GM23248 (cell line): Measurements from ENCODE around the gene TADA2A. TPM values are rescaled to one million over a fixed set of nuclear protein-coding genes. Genes with fewer than 3 reads are reported as not detected.
A peak's percentile ranks its signal among the peaks of the same experiment; 100 is the strongest.

Source experiments
- DNase-seq: peaks from one replicate; pipeline ENCODE4 v3.0.0-alpha.2; 2015
- H2AFZ ChIP-seq: fragments of 200-600 bp; sonication (generic); 2 replicates; pipeline ENCODE4 v1.6.1; 2016; ENCODE audit warnings: antibody characterized with exemption
- H3F3A ChIP-seq: fragments of 200-600 bp; sonication (generic); 2 replicates; pipeline ENCODE4 v1.6.1; 2016; ENCODE audit warnings: mild to moderate bottlenecking, antibody characterized with exemption, mixed run types; ENCODE audit not compliant: insufficient read depth
- H3K27ac ChIP-seq: fragments of 200-600 bp; sonication (generic); 2 replicates; pipeline ENCODE4 v1.5.1; 2016; ENCODE audit warnings: mild to moderate bottlenecking
- H3K27me3 ChIP-seq: fragments of 200-600 bp; sonication (generic); replicated peaks from 2 replicates; pipeline ENCODE4 v1.6.1; 2016; ENCODE audit warnings: mild to moderate bottlenecking; ENCODE audit not compliant: insufficient read depth
- H3K36me3 ChIP-seq: fragments of 200-600 bp; sonication (generic); 2 replicates; pipeline ENCODE4 v1.6.1; 2016; ENCODE audit warnings: low read depth, mild to moderate bottlenecking
- H3K4me1 ChIP-seq: fragments of 200-600 bp; sonication (generic); 2 replicates; pipeline ENCODE4 v1.6.1; 2016; ENCODE audit warnings: mild to moderate bottlenecking; ENCODE audit not compliant: insufficient read depth
- H3K4me2 ChIP-seq: fragments of 200-600 bp; sonication (generic); one replicate; pipeline ENCODE4 v1.6.1; 2016; ENCODE audit warnings: mild to moderate bottlenecking; ENCODE audit not compliant: unreplicated experiment
- H3K4me3 ChIP-seq: fragments of 200-600 bp; sonication (generic); 2 replicates; pipeline ENCODE4 v1.5.1; 2016; ENCODE audit warnings: mild to moderate bottlenecking
- H3K79me2 ChIP-seq: fragments of 200-600 bp; sonication (generic); 2 replicates; pipeline ENCODE4 v1.6.1; 2016; ENCODE audit warnings: mild to moderate bottlenecking; ENCODE audit not compliant: insufficient read depth
- H3K9ac ChIP-seq: fragments of 200-600 bp; sonication (generic); 2 replicates; pipeline ENCODE4 v1.6.1; 2016; ENCODE audit warnings: mild to moderate bottlenecking
- H3K9me2 ChIP-seq: fragments of 200-600 bp; sonication (generic); 2 replicates; pipeline ENCODE4 v1.6.1; 2016; ENCODE audit warnings: mixed run types, mild to moderate bottlenecking, moderate library complexity; ENCODE audit not compliant: insufficient read depth
- H3K9me3 ChIP-seq: fragments of 200-600 bp; sonication (generic); one replicate; pipeline ENCODE4 v1.6.1; 2017; ENCODE audit warnings: low read depth
- H4K20me1 ChIP-seq: fragments of 200-600 bp; sonication (generic); 2 replicates; pipeline ENCODE4 v1.6.0; 2016; ENCODE audit not compliant: insufficient read depth
- EZH2 ChIP-seq: fragments of 200-600 bp; sonication (generic); IDR thresholded peaks from 2 replicates; pipeline ENCODE4 v1.6.1; 2018; ENCODE audit warnings: antibody characterized with exemption, mild to moderate bottlenecking; ENCODE audit not compliant: insufficient read depth, poor library complexity, severe bottlenecking
- EZH2phosphoT487 ChIP-seq: fragments of 200-600 bp; sonication (generic); IDR thresholded peaks from 2 replicates; pipeline ENCODE4 v1.6.1; 2018; ENCODE audit warnings: antibody characterized with exemption, moderate library complexity, mild to moderate bottlenecking, low read depth; ENCODE audit not compliant: insufficient read depth
- WGBS, 2 experiments: methylation state at CpG; one replicate each; pipeline ENCODE4 v1.1.6; 2015 to 2017; ENCODE audit warnings: low lambda C conversion rate in 2 of 2, low coverage in 1 of 2; ENCODE audit errors: missing lambda C conversion rate in 2 of 2; 5-methylcytosine and 5-hydroxymethylcytosine counted together
- in situ Hi-C: fragments of 300-500 bp; cut with MboI; formaldehyde crosslinking; loops from 2 replicates; pipeline ENCODE4 v1.15.0; 2020
- polyA plus RNA-seq: library from polyadenylated mRNA; unstranded; fragments of >200 nt; fragmentation: Nextera tagmentation; extraction: Ambion mirVana; gene quantifications from 2 replicates; pipeline ENCODE4 v1.2.1, GENCODE V29; 2016
- total RNA-seq: library from RNA; depleted of rRNA; stranded (reverse); fragments of >200 nt; shearing (Covaris generic); gene quantifications from 2 replicates; pipeline ENCODE4 v1.2.3, GENCODE V29; 2014

TADA2A gene
- total and polyA plus RNA-seq, 2 experiments from 2014 or later = 16.7 to 18.3 TPM

- no peak overlapping the region for H3K4me3 ChIP-seq
- peaks cover 27% of the 10 kb centered on the region; the same call in 1 of the 2 replicates for H3K36me3 ChIP-seq
- H3K9me3 ChIP-seq = no peaks in the 10 kb centered on the region
- no peak overlapping the region for H2AFZ ChIP-seq
- no peaks in the 10 kb centered on the region for H4K20me1 ChIP-seq
- peaks cover 61% of the 10 kb centered on the region for H3F3A ChIP-seq
- 6 to 17% methylated on average over 2 of the region's 2 CpGs for WGBS, 2 experiments
- H3K9me2 ChIP-seq = no peaks in the 10 kb centered on the region
- H3K4me2 ChIP-seq = peak overlapping the region; percentile 55
- DNase-seq = peak; percentile 90
- no peaks in the 10 kb centered on the region for H3K27me3 ChIP-seq
- peaks cover 46% of the 10 kb centered on the region for H3K4me1 ChIP-seq
- TF ChIP-seq EZH2phosphoT487 (no peak), EZH2 (no peak)
- H3K27ac ChIP-seq = peak overlapping the region; percentile 88
- peak overlapping the region; percentile 73 for H3K9ac ChIP-seq
- H3K79me2 ChIP-seq = 0 out of 2 replicates have a peak, but pooled peaks cover 4% of the 10 kb centered on the region
- in situ Hi-C loops = loop anchor here (10.0 kb wide), 1 partner anchor 63 kb away; no protein-coding TSS in a partner anchor
Measured at GRCh38 chr17:37478187-37478586, 71.5 kb downstream of the TADA2A start.

DNA sequence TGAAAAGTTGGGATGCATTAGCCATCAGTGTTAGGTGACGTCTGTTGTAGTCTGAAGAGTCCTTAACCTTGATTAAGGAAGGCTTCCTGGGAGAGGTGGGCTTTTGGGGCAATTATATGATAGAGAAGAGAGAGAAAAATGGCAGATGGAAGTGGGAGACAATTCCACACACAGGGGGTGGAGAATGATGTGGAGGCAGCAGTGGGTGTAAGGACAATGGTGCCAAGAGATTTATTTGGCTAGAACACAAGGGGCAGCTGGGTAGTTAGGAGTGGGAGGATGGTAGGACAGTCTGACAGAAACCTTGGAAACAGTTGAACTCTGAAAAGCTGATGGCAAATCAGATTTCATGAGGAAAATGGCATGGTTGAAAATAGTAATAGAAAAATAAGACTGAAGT lies 72.3 kb downstream of the TADA2A start:
- H3K36me3 ChIP-seq = peaks cover 19% of the 10 kb centered on the region; the same call in 1 of the 2 replicates
- no peaks in the 10 kb centered on the region for H3K9me2 ChIP-seq
- in situ Hi-C loops = loop anchor here (10.0 kb wide), 1 partner anchor 64 kb away; no protein-coding TSS in a partner anchor
- H2AFZ ChIP-seq = no peak overlapping the region
- H3K9me3 ChIP-seq = no peaks in the 10 kb centered on the region
- no peak for TF ChIP-seq EZH2phosphoT487
- no peak for TF ChIP-seq EZH2
- no peaks in the 10 kb centered on the region for H3K27me3 ChIP-seq
- 92 to 100% methylated on average over 1 of the region's 1 CpG for WGBS, 2 experiments
- H3K27ac ChIP-seq = peak overlapping the region; percentile 88
- H3F3A ChIP-seq = peaks cover 67% of the 10 kb centered on the region
- no peaks in the 10 kb centered on the region for H4K20me1 ChIP-seq
- peak overlapping the region; percentile 73 for H3K9ac ChIP-seq
- peaks cover 54% of the 10 kb centered on the region for H3K4me1 ChIP-seq
- DNase-seq = no peak
- peak overlapping the region; percentile 55 for H3K4me2 ChIP-seq
- no peak overlapping the region for H3K4me3 ChIP-seq
- H3K79me2 ChIP-seq = 0 out of 2 replicates have a peak, but pooled peaks cover 4% of the 10 kb centered on the region

GRCh38 chr17:37480427-37480826 lies 73.7 kb downstream of the TADA2A start:
- in situ Hi-C loops = no loop called here
- no peak for DNase-seq

GRCh38 chr17:37481001-37481665 lies 74.4 kb downstream of the TADA2A start:
- Histone ChIP-seq H3K4me1 (peaks cover 46% of the 10 kb centered on the region), H3K79me2 (0 out of 2 replicates have a peak, but pooled peaks cover 4% of the 10 kb centered on the region), H4K20me1 (no peaks in the 10 kb centered on the region), H3K27me3 (no peaks in the 10 kb centered on the region), H3K27ac (no peak overlapping the region), H3K9me2 (no peaks in the 10 kb centered on the region), H3K9me3 (no peaks in the 10 kb centered on the region), H3K9ac (no peak overlapping the region), H3K4me2 (no peak overlapping the region), H2AFZ (no peak overlapping the region), H3K4me3 (no peak overlapping the region), H3K36me3 (peaks cover 9% of the 10 kb centered on the region; the same call in 1 of the 2 replicates), H3F3A (peaks cover 51% of the 10 kb centered on the region)
- in situ Hi-C loops = no loop called here
- TF ChIP-seq EZH2phosphoT487 = no peak
- TF ChIP-seq EZH2 = no peak
- WGBS, 2 experiments = 97% methylated on average over 9 of the region's 9 CpGs
- no peak for DNase-seq

More at GRCh38 chr17:37480427-37480826, 73.7 kb downstream of the TADA2A start:
- no peak overlapping the region for H3K9ac ChIP-seq
- no peaks in the 10 kb centered on the region for H3K27me3 ChIP-seq
- peaks cover 57% of the 10 kb centered on the region for H3F3A ChIP-seq
- no peak overlapping the region for H3K4me2 ChIP-seq
- peaks cover 12% of the 10 kb centered on the region; the same call in 1 of the 2 replicates for H3K36me3 ChIP-seq
- 97 to 100% methylated on average over 2 of the region's 2 CpGs for WGBS, 2 experiments
- H3K4me1 ChIP-seq = peaks cover 53% of the 10 kb centered on the region
- H2AFZ ChIP-seq = no peak overlapping the region
- H3K4me3 ChIP-seq = no peak overlapping the region
- no peaks in the 10 kb centered on the region for H3K9me3 ChIP-seq
- no peak overlapping the region for H3K27ac ChIP-seq
- no peak for TF ChIP-seq EZH2
- no peak for TF ChIP-seq EZH2phosphoT487
- H3K9me2 ChIP-seq = no peaks in the 10 kb centered on the region
- no peaks in the 10 kb centered on the region for H4K20me1 ChIP-seq
- 0 out of 2 replicates have a peak, but pooled peaks cover 4% of the 10 kb centered on the region for H3K79me2 ChIP-seq
